H1 (cell line): ENCODE measurements around the gene FKBP2. TPM values are rescaled to one million over a fixed set of nuclear protein-coding genes. Genes with fewer than 3 reads are reported as not detected.

Experiments used
- CTCF ChIA-PET: fragments of 300-600 bp; sonication (Branson Sonifier 250); formaldehyde crosslinking; loops from one replicate; lab custom pipeline; 2021; ENCODE audit not compliant: partially characterized antibody; lab: Charles Lee
- POLR2A ChIA-PET: fragments of 300-600 bp; sonication (Branson Sonifier 250); formaldehyde crosslinking; loops from one replicate; lab custom pipeline; 2021; ENCODE audit warnings: inconsistent platforms; ENCODE audit not compliant: partially characterized antibody; lab: Charles Lee
- DNase-seq, 2 experiments: peaks; one replicate each; pipeline versions ENCODE4 v3.0.0 to v3.0.0-alpha.2; 2010 to 2022; ENCODE audit warnings: low spot score in 2 of 2, low read depth in 1 of 2, mixed read lengths in 1 of 2
- FAIRE-seq: peaks from 2 replicates; lab custom pipeline; 2011; peaks lifted over from hg19 to GRCh38; lab: Jason Lieb, UNC
- H2AFZ ChIP-seq: 2 replicates; pipeline ENCODE4 v1.8.1; 2012; ENCODE audit warnings: low read length, inconsistent platforms
- H2AK5ac ChIP-seq: 2 replicates; pipeline ENCODE4 v1.6.1; 2013; ENCODE audit warnings: low read depth, low read length
- H2BK120ac ChIP-seq: replicated peaks from 2 replicates; pipeline ENCODE3; 2013; ENCODE audit warnings: low read depth, low read length, inconsistent platforms
- H2BK12ac ChIP-seq: 2 replicates; pipeline ENCODE4 v1.6.1; 2013; ENCODE audit warnings: low read depth, low read length
- H2BK15ac ChIP-seq: 2 replicates; pipeline ENCODE4 v1.6.1; 2013; ENCODE audit warnings: low read length
- H2BK20ac ChIP-seq: 2 replicates; pipeline ENCODE4 v1.6.1; 2013; ENCODE audit warnings: low read length
- H2BK5ac ChIP-seq: 2 replicates; pipeline ENCODE4 v1.6.1; 2013; ENCODE audit warnings: low read depth, low read length
- H3K14ac ChIP-seq: 2 replicates; pipeline ENCODE4 v1.6.1; 2013; ENCODE audit warnings: inconsistent platforms; ENCODE audit not compliant: insufficient read length
- H3K18ac ChIP-seq: 2 replicates; pipeline ENCODE4 v1.6.1; 2013; ENCODE audit warnings: low read length; ENCODE audit errors: extremely low read depth
- H3K23ac ChIP-seq: 2 replicates; pipeline ENCODE4 v1.6.1; 2013; ENCODE audit warnings: inconsistent platforms; ENCODE audit not compliant: insufficient read length
- H3K23me2 ChIP-seq: 2 replicates; pipeline ENCODE4 v1.6.1; 2013; ENCODE audit warnings: low read depth, low read length
- H3K27ac ChIP-seq: 2 replicates; pipeline ENCODE4 v1.6.1; 2011; ENCODE audit warnings: low read depth, low read length, inconsistent platforms
- H3K27me3 ChIP-seq, 4 experiments: replicated peaks in 1 of 4; 1 replicate in 1 of 4; 2 replicates in 3 of 4; pipeline versions ENCODE4 v1.6.1 to v1.8.1; 2011 to 2013; ENCODE audit warnings: low read length in 3 of 4, mild to moderate bottlenecking in 3 of 4, inconsistent platforms in 2 of 4, mixed read lengths in 2 of 4, moderate library complexity in 1 of 4; ENCODE audit not compliant: control insufficient read depth in 3 of 4, insufficient read depth in 3 of 4; ENCODE audit errors: extremely low read depth in 1 of 4
- H3K36me3 ChIP-seq, 4 experiments: 2 replicates each; pipeline versions ENCODE4 v1.6.1 to v1.8.1; 2011 to 2013; ENCODE audit warnings: mild to moderate bottlenecking in 4 of 4, low read length in 3 of 4, moderate library complexity in 2 of 4, control low read depth in 1 of 4, inconsistent platforms in 1 of 4; ENCODE audit not compliant: insufficient read depth in 4 of 4, control insufficient read depth in 2 of 4
- H3K4ac ChIP-seq: replicated peaks from 2 replicates; pipeline ENCODE3; 2013; ENCODE audit warnings: low read length, low read depth, mixed read lengths, inconsistent platforms; ENCODE audit not compliant: insufficient read length
- H3K4me1 ChIP-seq, 4 experiments: replicated peaks in 1 of 4; 1 replicate in 1 of 4; 2 replicates in 3 of 4; pipeline versions ENCODE4 v1.6.1 to v1.8.1; 2011 to 2013; ENCODE audit warnings: low read length in 3 of 4, inconsistent platforms in 2 of 4, mixed read lengths in 1 of 4; ENCODE audit not compliant: insufficient read depth in 4 of 4, control insufficient read depth in 3 of 4
- H3K4me2 ChIP-seq, 2 experiments: 2 replicates each; pipeline versions ENCODE4 v1.6.1 to v1.8.1; 2011 to 2013; ENCODE audit warnings: low read depth in 2 of 2, low read length in 2 of 2, control low read depth in 1 of 2, inconsistent platforms in 1 of 2, mild to moderate bottlenecking in 1 of 2; ENCODE audit not compliant: insufficient read depth in 1 of 2
- H3K4me3 ChIP-seq, 4 experiments: fragments of 200-600, 300-600 bp in 1 of 4; sonication (generic), shearing (Covaris generic), sonication (Bioruptor Twin) in 1 of 4; 2 replicates each; pipeline versions ENCODE4 v1.5.1 to v1.8.1; 2011 to 2016; ENCODE audit warnings: low read length in 4 of 4, low read depth in 3 of 4, control low read depth in 2 of 4, inconsistent platforms in 2 of 4, mild to moderate bottlenecking in 2 of 4, mixed read lengths in 1 of 4, moderate library complexity in 1 of 4; ENCODE audit not compliant: insufficient read depth in 2 of 4; ENCODE audit errors: extremely low read depth in 1 of 4
- H3K56ac ChIP-seq: replicated peaks from 2 replicates; pipeline ENCODE3; 2013; ENCODE audit warnings: low read depth, mild to moderate bottlenecking, mixed read lengths, low read length, inconsistent platforms; ENCODE audit not compliant: insufficient read length
- H3K79me1 ChIP-seq: 2 replicates; pipeline ENCODE4 v1.6.1; 2013; ENCODE audit warnings: low read depth, low read length, control low read depth
- H3K79me2 ChIP-seq, 2 experiments: 2 replicates each; pipeline versions ENCODE4 v1.6.1 to v1.8.1; 2012 to 2013; ENCODE audit warnings: low read length in 2 of 2, mild to moderate bottlenecking in 2 of 2, inconsistent platforms in 1 of 2; ENCODE audit not compliant: insufficient read depth in 2 of 2, control insufficient read depth in 1 of 2
- H3K9ac ChIP-seq, 4 experiments: replicated peaks in 1 of 4; 1 replicate in 1 of 4; 2 replicates in 3 of 4; pipeline versions ENCODE4 v1.6.1 to v1.8.1; 2011 to 2013; ENCODE audit warnings: low read depth in 3 of 4, low read length in 3 of 4, control low read depth in 2 of 4, mild to moderate bottlenecking in 2 of 4, moderate library complexity in 2 of 4, inconsistent platforms in 1 of 4; ENCODE audit errors: extremely low read depth in 1 of 4
- H3K9me3 ChIP-seq, 2 experiments: 2 replicates each; pipeline versions ENCODE4 v1.6.1 to v1.8.1; 2012 to 2013; ENCODE audit warnings: mild to moderate bottlenecking in 2 of 2, moderate library complexity in 2 of 2, control low read depth in 1 of 2, inconsistent platforms in 1 of 2, low read depth in 1 of 2, low read length in 1 of 2, mixed read lengths in 1 of 2; ENCODE audit not compliant: insufficient read depth in 2 of 2
- H4K20me1 ChIP-seq, 2 experiments: replicated peaks in 1 of 2; 2 replicates each; pipeline versions ENCODE3 to v1.8.1; 2011 to 2013; ENCODE audit warnings: inconsistent platforms in 2 of 2, low read length in 2 of 2, mild to moderate bottlenecking in 1 of 2; ENCODE audit not compliant: insufficient read depth in 2 of 2, control insufficient read depth in 1 of 2
- H4K5ac ChIP-seq: 2 replicates; pipeline ENCODE4 v1.6.1; 2013; ENCODE audit warnings: low read length, low read depth, mixed read lengths, inconsistent platforms; ENCODE audit not compliant: insufficient read length
- H4K8ac ChIP-seq: 2 replicates; pipeline ENCODE4 v1.8.0; 2013; ENCODE audit warnings: mild to moderate bottlenecking, moderate library complexity, low read length, inconsistent platforms; ENCODE audit not compliant: insufficient read depth; ENCODE audit errors: extremely low read depth
- H4K91ac ChIP-seq: replicated peaks from 2 replicates; pipeline ENCODE3; 2013; ENCODE audit warnings: low read length, mixed read lengths, inconsistent platforms; ENCODE audit not compliant: insufficient read length
- EZH2 ChIP-seq: fragments of 200-600 bp; sonication (generic); IDR thresholded peaks from 2 replicates; pipeline ENCODE4 v1.7.1; 2012; ENCODE audit warnings: low read depth, mild to moderate bottlenecking, moderate library complexity, low read length, inconsistent platforms; ENCODE audit not compliant: severe bottlenecking
- JUN ChIP-seq: IDR thresholded peaks from 2 replicates; pipeline ENCODE4 v1.6.1; 2011; ENCODE audit warnings: low read depth, mild to moderate bottlenecking, improper control_type of control experiment, low read length
- KDM4A ChIP-seq: IDR thresholded peaks from one replicate; pipeline ENCODE4 v1.7.1; 2012; ENCODE audit warnings: low read depth, mild to moderate bottlenecking, moderate library complexity, low read length, inconsistent platforms; ENCODE audit not compliant: severe bottlenecking
- MAFK ChIP-seq: IDR thresholded peaks from 2 replicates; pipeline ENCODE4 v1.6.1; 2012; ENCODE audit warnings: low read depth, mild to moderate bottlenecking, improper control_type of control experiment, low read length
- RNF2 ChIP-seq: fragments of 200-900, 300-1000 bp; sonication (generic); IDR thresholded peaks from 2 replicates; pipeline ENCODE4 v1.7.1; 2016; ENCODE audit warnings: borderline replicate concordance, low read depth, mild to moderate bottlenecking, antibody characterized with exemption, low read length; ENCODE audit not compliant: poor library complexity, severe bottlenecking; ENCODE audit errors: missing control alignments
- SIX5 ChIP-seq: IDR thresholded peaks from 2 replicates; pipeline ENCODE4 v1.6.1; 2011; ENCODE audit warnings: mild to moderate bottlenecking, low read depth, low read length
- SUZ12 ChIP-seq: fragments of 200-600 bp; sonication (generic); IDR thresholded peaks from 2 replicates; pipeline ENCODE4 v1.6.1; 2012; ENCODE audit warnings: mild to moderate bottlenecking, inconsistent platforms, low read length, moderate library complexity, mixed read lengths
- WGBS, 2 experiments: shearing (Covaris generic) in 1 of 2; methylation state at CpG; one replicate each; pipeline versions ENCODE4 v1.1.6 to v1.1.7; 2013 to 2015; ENCODE audit warnings: low lambda C conversion rate in 2 of 2, mixed read lengths in 2 of 2, inconsistent platforms in 1 of 2, low coverage in 1 of 2, missing lambda C conversion rate in 1 of 2; ENCODE audit not compliant: insufficient replicate concordance in 2 of 2, insufficient coverage in 1 of 2, insufficient read length in 1 of 2; ENCODE audit errors: extremely low coverage in 1 of 2, missing lambda C conversion rate in 1 of 2; 5-methylcytosine and 5-hydroxymethylcytosine counted together
- polyA plus RNA-seq, 7 experiments: library from polyadenylated mRNA; depleted of rRNA in 3 of 7; stranded (reverse) in 5 of 7; unstranded in 2 of 7; fragments of >200 nt in 5 of 7; fragments of 200-250 nt in 2 of 7; gene quantifications; 1 replicate in 5 of 7; 2 replicates in 1 of 7; 4 replicates in 1 of 7; pipeline versions ENCODE4 v1.2.1 to v1.2.3, GENCODE V29; 2011 to 2013; ENCODE audit warnings: missing spikeins in 2 of 7, mixed read lengths in 2 of 7
- total RNA-seq: library from RNA; stranded (reverse); fragmentation: NEBNext Ultra II Directional; extraction: Animal tissue kit (Norgen Biotek cat#: 25700); gene quantifications from 2 replicates; pipeline ENCODE4 v1.2.1, GENCODE V29; 2021
- TF ChIP-seq, protein P1 (sequence below): IDR thresholded peaks from 2 replicates; pipeline ENCODE4 v1.6.1; 2011; ENCODE audit warnings: low read depth, mild to moderate bottlenecking, low read length; ENCODE audit not compliant: insufficient read depth

Gene FKBP2
- total and polyA plus RNA-seq, 2 of the 8 experiments (the other 6 are each of a cell fraction or from before 2014, with no cell fraction given): 41.7 to 52.5 TPM

DNA sequence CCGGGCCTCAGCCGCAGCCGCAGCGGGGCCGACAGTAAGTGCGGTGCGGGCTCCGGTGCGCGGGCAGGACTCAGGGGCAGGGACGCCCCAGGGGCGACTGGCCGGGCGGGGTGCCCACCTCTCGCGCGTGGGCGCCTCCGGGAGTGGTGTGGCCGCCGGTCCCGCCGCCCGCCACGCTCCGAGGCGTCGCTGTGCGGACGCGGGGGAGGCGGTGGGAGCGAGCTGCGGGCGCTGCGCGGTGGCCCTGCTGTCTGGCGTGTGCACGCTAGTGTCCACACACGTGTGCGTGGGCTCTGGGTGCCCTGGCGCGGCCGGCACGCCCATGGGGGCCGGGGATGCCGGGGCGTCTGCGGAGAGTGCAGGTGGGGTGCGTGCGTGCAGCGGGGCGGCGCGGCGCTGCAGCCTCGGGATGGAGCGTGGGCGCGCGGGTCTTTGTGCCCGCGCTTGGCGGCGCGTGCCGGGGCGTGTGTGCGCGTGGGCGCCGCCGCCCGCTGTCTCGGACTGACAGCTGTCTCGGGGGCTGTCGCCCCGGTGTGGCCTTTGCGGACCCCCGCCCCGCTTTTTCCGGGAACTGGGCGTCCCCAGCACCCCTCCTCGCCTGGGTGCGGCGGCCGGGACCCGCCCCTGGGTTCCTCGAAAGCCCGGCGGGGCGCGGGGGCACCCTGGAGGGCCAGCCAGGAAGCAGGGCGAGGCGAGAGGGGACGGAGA lies 51.0 kb downstream of the FKBP2 start:
- Histone ChIP-seq H3K56ac (no peak overlapping the region), H3K79me1 (no peaks in the 10 kb centered on the region), H2BK5ac (no peak overlapping the region), H3K14ac (no peak overlapping the region), H2AK5ac (no peak overlapping the region), H2BK120ac (no peak overlapping the region), H3K23me2 (peaks cover 5% of the 10 kb centered on the region; the same call in 1 of the 2 replicates), H3K4me1 (peaks cover 0 to 14% (median 3%) of the 10 kb centered on the region in 4 experiments; a peak in 5 of 7 replicates), H3K79me2 (no peaks in the 10 kb centered on the region), H3K9me3 (no peaks in the 10 kb centered on the region), H4K91ac (no peak overlapping the region), H3K4ac (no peak overlapping the region), H4K8ac (no peak overlapping the region), H3K4me3 (peak overlapping the region; percentile 21 to 64 (median 34)), H2BK15ac (no peak overlapping the region), H2BK12ac (no peak overlapping the region), H2AFZ (no peak overlapping the region), H3K18ac (no peak overlapping the region), H3K27me3 (peaks cover 64 to 79% (median 74%) of the 10 kb centered on the region in 4 experiments), H3K4me2 (peak overlapping the region; percentile 20 to 88), H3K36me3 (peaks cover 0 to 9% (median 0%) of the 10 kb centered on the region in 4 experiments; a peak in 1 of 8 replicates), H2BK20ac (no peak overlapping the region), H4K20me1 (peaks cover 5 to 25% of the 10 kb centered on the region in 2 experiments), H3K9ac (no peak overlapping the region), H3K27ac (no peak overlapping the region), H3K23ac (no peak overlapping the region), H4K5ac (no peak overlapping the region)
- no peak for DNase-seq
- FAIRE-seq: no peak
- 5% methylated on average over 13 of the region's 96 CpGs; no CpG with 5 or more reads in 1 of the 2 experiments for WGBS, 2 experiments
- ChIA-PET CTCF (interaction anchor here (0.8 to 11.4 kb wide), 3 partner anchors 11 to 88 kb away, joined by 3 to 134 read pairs (median 4); partner anchors contain the start of genes CATSPERZ, ESRRA, NUDT22 and TRPT1), POLR2A (interaction anchor here (1.0 to 2.8 kb wide), 6 partner anchors 8 to 43 kb away, joined by 3 to 10 read pairs (median 6); partner anchors contain the start of gene BAD)
- TF ChIP-seq EZH2 (peak; percentile 86), KDM4A (peak; percentile 38), SUZ12 (peak; percentile 92), RNF2 (peak; percentile 66), MAFK (no peak), SIX5 (no peak), JUN (no peak)
- TF ChIP-seq, protein P1, sequence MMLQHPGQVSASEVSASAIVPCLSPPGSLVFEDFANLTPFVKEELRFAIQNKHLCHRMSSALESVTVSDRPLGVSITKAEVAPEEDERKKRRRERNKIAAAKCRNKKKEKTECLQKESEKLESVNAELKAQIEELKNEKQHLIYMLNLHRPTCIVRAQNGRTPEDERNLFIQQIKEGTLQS: no peak
